Skeletal muscle satellite cell (primary cell): Measurements from ENCODE around the gene CUL9.

Experiments used
- H3K27me3 ChIP-seq: 2 replicates; pipeline ENCODE4 v1.7.0; 2013; ENCODE audit warnings: low read length; ENCODE audit not compliant: control insufficient read depth, insufficient read depth
- H3K36me3 ChIP-seq: 2 replicates; pipeline ENCODE4 v1.7.0; 2013; ENCODE audit warnings: mild to moderate bottlenecking, control low read depth, low read length; ENCODE audit not compliant: insufficient read depth
- H3K4me1 ChIP-seq: 2 replicates; pipeline ENCODE4 v1.7.0; 2013; ENCODE audit warnings: low read length; ENCODE audit not compliant: control insufficient read depth, insufficient read depth
- H3K4me2 ChIP-seq: 2 replicates; pipeline ENCODE4 v1.7.0; 2013; ENCODE audit warnings: mild to moderate bottlenecking, low read length
- H3K4me3 ChIP-seq: 2 replicates; pipeline ENCODE4 v1.7.0; 2013; ENCODE audit warnings: low read length
- H3K9ac ChIP-seq: 2 replicates; pipeline ENCODE4 v1.7.0; 2013; ENCODE audit warnings: mild to moderate bottlenecking, low read depth, low read length, moderate library complexity
- H3K9me3 ChIP-seq: replicated peaks from 2 replicates; pipeline ENCODE4 v1.7.0; 2013; ENCODE audit warnings: mild to moderate bottlenecking, control low read depth, low read length

Gene CUL9

DNA sequence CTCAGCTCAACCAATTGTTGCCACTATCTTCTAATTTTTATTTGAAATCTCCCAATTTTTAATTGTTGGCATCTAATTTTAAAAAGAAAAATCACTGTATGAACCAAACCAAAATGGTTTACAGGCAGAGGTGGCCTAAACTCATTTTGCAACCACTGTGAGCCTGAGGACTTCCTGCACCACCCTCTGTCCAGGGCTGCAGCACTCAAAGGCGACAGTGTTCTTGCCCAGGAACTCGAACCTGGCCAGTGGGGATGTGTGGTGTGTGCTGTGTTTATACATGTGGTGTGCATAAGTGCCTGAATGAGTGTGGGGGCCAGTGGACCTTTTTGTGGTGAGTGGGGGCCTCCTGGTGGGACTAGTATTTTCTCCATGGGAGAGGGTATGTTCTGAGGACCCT, 91.7 kb downstream of the CUL9 start:
- Histone ChIP-seq H3K9me3 (no peaks in the 10 kb centered on the region), H3K9ac (no peak overlapping the region), H3K4me3 (no peak overlapping the region), H3K4me2 (no peak overlapping the region), H3K27me3 (peaks cover 60% of the 10 kb centered on the region), H3K4me1 (peaks cover 15% of the 10 kb centered on the region), H3K36me3 (no peaks in the 10 kb centered on the region)
